ENCODE measurements around the gene PCSK6.

- TF ChIP-seq CTCF (IDR thresholded peaks at IDR 0.05; ENCODE audit: insufficient read depth, low read depth, low read length), result no peak
- TF ChIP-seq EZH2 (IDR thresholded peaks at IDR 0.05; ENCODE audit: insufficient read depth, low read length), result no peak
Observed at GRCh38 chr15:101355678-101356464, 133.6 kb downstream of the PCSK6 start.
